HL-60 (cell line): Measurements from ENCODE around the gene RBM4.

ENCODE experiments used
- GABPA ChIP-seq: IDR thresholded peaks from 2 replicates; pipeline ENCODE4 v1.6.1; 2012; ENCODE audit warnings: low read depth
- TF ChIP-seq, protein P1 (sequence below): IDR thresholded peaks from one replicate; pipeline ENCODE4 v1.5.1; 2011; ENCODE audit warnings: low read length, control low read depth, inconsistent platforms; ENCODE audit not compliant: insufficient read depth

DNA sequence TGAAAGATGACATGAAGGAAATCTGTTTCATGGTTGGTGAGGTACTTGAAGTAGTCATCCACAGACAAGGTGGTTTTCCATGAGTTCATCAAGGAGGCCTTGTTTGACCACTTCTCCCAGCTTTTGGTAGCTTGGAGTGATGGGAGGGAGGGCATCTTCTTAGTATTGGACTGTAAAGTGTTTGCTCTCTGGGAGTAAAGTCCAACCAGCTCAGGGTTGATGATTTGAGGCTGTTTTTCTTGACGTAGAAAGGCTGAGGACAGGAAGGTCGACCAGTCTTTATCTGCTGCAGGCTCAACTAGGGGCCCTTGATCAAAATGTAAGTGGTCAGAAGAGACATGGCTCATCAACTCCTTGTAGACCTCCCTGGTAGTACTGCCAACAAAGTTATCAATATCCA is 47.3 kb upstream of the RBM4 start:
- TF ChIP-seq, protein P1, sequence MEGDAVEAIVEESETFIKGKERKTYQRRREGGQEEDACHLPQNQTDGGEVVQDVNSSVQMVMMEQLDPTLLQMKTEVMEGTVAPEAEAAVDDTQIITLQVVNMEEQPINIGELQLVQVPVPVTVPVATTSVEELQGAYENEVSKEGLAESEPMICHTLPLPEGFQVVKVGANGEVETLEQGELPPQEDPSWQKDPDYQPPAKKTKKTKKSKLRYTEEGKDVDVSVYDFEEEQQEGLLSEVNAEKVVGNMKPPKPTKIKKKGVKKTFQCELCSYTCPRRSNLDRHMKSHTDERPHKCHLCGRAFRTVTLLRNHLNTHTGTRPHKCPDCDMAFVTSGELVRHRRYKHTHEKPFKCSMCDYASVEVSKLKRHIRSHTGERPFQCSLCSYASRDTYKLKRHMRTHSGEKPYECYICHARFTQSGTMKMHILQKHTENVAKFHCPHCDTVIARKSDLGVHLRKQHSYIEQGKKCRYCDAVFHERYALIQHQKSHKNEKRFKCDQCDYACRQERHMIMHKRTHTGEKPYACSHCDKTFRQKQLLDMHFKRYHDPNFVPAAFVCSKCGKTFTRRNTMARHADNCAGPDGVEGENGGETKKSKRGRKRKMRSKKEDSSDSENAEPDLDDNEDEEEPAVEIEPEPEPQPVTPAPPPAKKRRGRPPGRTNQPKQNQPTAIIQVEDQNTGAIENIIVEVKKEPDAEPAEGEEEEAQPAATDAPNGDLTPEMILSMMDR, result no peak
- TF ChIP-seq GABPA, result no peak
